Heart left ventricle (tissue), 16 donors: ENCODE data around the gene CD164L2. TPM values are rescaled to one million over a fixed set of nuclear protein-coding genes. Genes with fewer than 3 reads are reported as not detected.

Experiments used
- ATAC-seq, 4 donors: fragments of 200-7000 bp; cut with Tn5 transposase; one replicate each; pipeline ENCODE4 v1.9.1; 2020 to 2022; ENCODE audit warnings: moderate library complexity in 4 of 4, mild to moderate bottlenecking in 3 of 4, moderate number of reproducible peaks in 1 of 4
- DNase-seq, 5 donors: peaks; one replicate each; pipeline ENCODE4 v3.0.0-alpha.2; 2020
- H3K27ac ChIP-seq, 12 donors: fragments of 200-600 bp; sonication (generic) in 4 of 12; one replicate each; pipeline versions ENCODE4 v1.5.0 to v1.8.0; 2016 to 2022; ENCODE audit warnings: mild to moderate bottlenecking in 2 of 12
- H3K27me3 ChIP-seq, 9 donors: fragments of 200-600 bp; sonication (generic) in 2 of 9; one replicate each; pipeline versions ENCODE4 v1.5.1 to v1.8.0; 2016 to 2022; ENCODE audit warnings: mild to moderate bottlenecking in 3 of 9
- H3K36me3 ChIP-seq, 9 donors: fragments of 200-600 bp; sonication (generic) in 2 of 9; one replicate each; pipeline versions ENCODE4 v1.5.0 to v1.8.0; 2018 to 2022; ENCODE audit warnings: mild to moderate bottlenecking in 2 of 9
- H3K4me1 ChIP-seq, 12 donors: fragments of 200-600 bp; sonication (generic) in 4 of 12; one replicate each; pipeline versions ENCODE4 v1.5.0 to v1.8.0; 2016 to 2022; ENCODE audit warnings: mild to moderate bottlenecking in 3 of 12
- H3K4me3 ChIP-seq, 12 donors: fragments of 200-600 bp; sonication (generic) in 4 of 12; one replicate each; pipeline versions ENCODE4 v1.5.0 to v1.8.0; 2017 to 2022; ENCODE audit warnings: mild to moderate bottlenecking in 9 of 12, moderate library complexity in 4 of 12
- H3K9me3 ChIP-seq, 12 donors: fragments of 200-600 bp; sonication (generic) in 4 of 12; one replicate each; pipeline versions ENCODE4 v1.5.0 to v1.8.0; 2016 to 2022; ENCODE audit warnings: mild to moderate bottlenecking in 1 of 12
- POLR2A ChIP-seq, 2 donors: fragments of 450-650 bp; IDR thresholded peaks; one replicate each; pipeline ENCODE4 v1.6.1; 2017; ENCODE audit warnings: antibody characterized with exemption in 2 of 2, mild to moderate bottlenecking in 2 of 2, moderate library complexity in 2 of 2
- WGBS, 4 donors: extraction: QIAGEN DNeasy Blood & Tissue Kit in 2 of 4; methylation state at CpG; one replicate each; pipeline versions ENCODE4 v1.1.5 to v1.1.7; 2013 to 2018; 5-methylcytosine and 5-hydroxymethylcytosine counted together
- intact Hi-C, 10 donors: fragments of 100-400 bp; cut with DNase I; formaldehyde crosslinking; loops; one replicate each; pipeline versions ENCODE4 v1.11.1 to v1.14.2; 2022
- polyA plus RNA-seq, 2 donors: library from polyadenylated mRNA; stranded (reverse); fragments of 200-250 nt; gene quantifications; one replicate each; pipeline ENCODE4 v1.2.3, GENCODE V29; 2013
- total RNA-seq, 9 donors: library from RNA; depleted of rRNA in 2 of 9; stranded (reverse); fragments of >200 nt in 2 of 9; fragmentation: NEBNext Ultra II Directional in 3 of 9; extraction: Animal tissue kit (Norgen Biotek cat#: 25700) in 3 of 9; gene quantifications; one replicate each; pipeline versions ENCODE4 v1.1.0 to v1.2.4, GENCODE V29; 2016 to 2023
- TF ChIP-seq, protein P1 (sequence below), 12 donors: fragments of 200-600 bp; sonication (generic) in 4 of 12; IDR thresholded peaks; one replicate each; pipeline versions ENCODE4 v1.5.0 to v1.8.0; 2018 to 2022; ENCODE audit warnings: antibody characterized with exemption in 12 of 12, mild to moderate bottlenecking in 5 of 12
- donor health status: ischemic (EF 13 %, LVEDD 7.1; RV severe dilation, severe dysfunction).
- donor health status: healthy with polysubstance abuse.
- donor health status: DM: no; HTN: yes; CAD: no.
- donor health status: DM: no; HTN: no; CAD: no.
- donor health status: ischemic (EF 25% LVEDD 6.9; RV normal size, moderate dysfunction).
- donor health status: ischemic (EF 25% LVEDD 5.7; RV mildly dilated, moderate dysfunction).
- donor health status: healthy.
- donor health status: DM: yes; HTN: yes; CAD: no.
- donor health status: ischemic (EF 35%, LVEDD 5.7; RV mildly dilated, moderate dysfunction).
- donor health status: nonischemic (EF 11% LVEDD 7.7; RV severe dilation, severe dysfunction).
- donor health status: DM: yes; HTN: yes; CAD: no.
- donor health status: PGD.
- donor health status: ischemic (EF 29% LVEDD 5.4; RV normal size, mild dysfunction).
- donor health status: nonischemic (EF 23%, LVEDD 6.1; RV moderate dilation, normal function).

The CD164L2 gene
- total and polyA plus RNA-seq, 11 donors = not detected

DNA sequence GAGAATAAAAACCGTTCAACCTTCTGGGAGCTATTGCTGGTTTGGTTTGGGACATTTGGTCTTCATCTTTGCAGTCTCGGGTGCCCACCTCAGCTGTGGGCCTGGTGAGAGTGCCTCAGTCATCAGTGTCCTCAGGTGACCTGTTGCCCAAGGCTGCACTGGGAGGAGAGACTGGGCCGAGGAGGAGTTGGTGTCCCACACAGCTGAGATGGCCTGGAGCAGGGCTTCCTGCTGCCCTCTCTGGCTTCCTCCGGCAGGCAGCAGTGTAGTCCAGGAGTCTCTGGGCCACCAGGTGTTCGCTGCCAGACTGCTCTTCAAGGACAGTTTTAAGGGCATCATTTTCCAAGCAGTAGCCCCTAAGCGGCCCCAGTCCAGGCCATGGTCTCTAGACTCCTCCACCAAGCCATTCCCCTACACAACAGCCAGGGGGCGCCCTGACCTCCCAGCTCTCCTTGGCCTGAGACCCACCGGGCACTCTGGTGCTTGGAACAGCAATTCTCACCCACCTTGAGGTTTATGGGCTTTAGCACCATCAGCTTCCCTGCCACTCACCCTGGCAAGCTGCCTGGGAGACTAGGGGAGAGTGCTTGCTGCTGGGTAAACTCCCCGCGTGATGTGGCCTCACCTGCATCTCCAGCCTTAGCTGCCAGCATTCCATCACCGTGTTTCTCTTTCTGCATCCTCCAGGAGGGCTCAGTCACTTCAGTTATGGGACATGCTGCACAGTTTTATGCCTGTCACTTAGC lies 50.4 kb downstream of the CD164L2 start:
- WGBS, 4 donors = 66 to 70% (median 67%) methylated on average over 11 of the region's 11 CpGs
- Histone ChIP-seq H3K27ac (peak overlapping the region in 7 of 12 donors; percentile 27 to 62 (median 34)), H3K27me3 (no peaks in the 10 kb centered on the region), H3K4me1 (peaks cover 3 to 38% (median 18%) of the 10 kb centered on the region in 12 donors), H3K9me3 (no peaks in the 10 kb centered on the region), H3K36me3 (peaks cover 3 to 86% (median 64%) of the 10 kb centered on the region in 9 donors), H3K4me3 (no peak overlapping the region)
- DNase-seq (peak in 3 of 5 donors; percentile 49 to 75 (median 53)), ATAC-seq (peak; percentile 16 to 58 (median 54))
- intact Hi-C loops = loop anchor here in 1 of 10 donors (2.0 kb wide), 1 partner anchor 62 kb away; no protein-coding TSS in a partner anchor
- TF ChIP-seq, protein P1, sequence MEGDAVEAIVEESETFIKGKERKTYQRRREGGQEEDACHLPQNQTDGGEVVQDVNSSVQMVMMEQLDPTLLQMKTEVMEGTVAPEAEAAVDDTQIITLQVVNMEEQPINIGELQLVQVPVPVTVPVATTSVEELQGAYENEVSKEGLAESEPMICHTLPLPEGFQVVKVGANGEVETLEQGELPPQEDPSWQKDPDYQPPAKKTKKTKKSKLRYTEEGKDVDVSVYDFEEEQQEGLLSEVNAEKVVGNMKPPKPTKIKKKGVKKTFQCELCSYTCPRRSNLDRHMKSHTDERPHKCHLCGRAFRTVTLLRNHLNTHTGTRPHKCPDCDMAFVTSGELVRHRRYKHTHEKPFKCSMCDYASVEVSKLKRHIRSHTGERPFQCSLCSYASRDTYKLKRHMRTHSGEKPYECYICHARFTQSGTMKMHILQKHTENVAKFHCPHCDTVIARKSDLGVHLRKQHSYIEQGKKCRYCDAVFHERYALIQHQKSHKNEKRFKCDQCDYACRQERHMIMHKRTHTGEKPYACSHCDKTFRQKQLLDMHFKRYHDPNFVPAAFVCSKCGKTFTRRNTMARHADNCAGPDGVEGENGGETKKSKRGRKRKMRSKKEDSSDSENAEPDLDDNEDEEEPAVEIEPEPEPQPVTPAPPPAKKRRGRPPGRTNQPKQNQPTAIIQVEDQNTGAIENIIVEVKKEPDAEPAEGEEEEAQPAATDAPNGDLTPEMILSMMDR (IDR thresholded peaks at IDR 0.05) = peak; percentile 68 to 88 (median 79)
- TF ChIP-seq POLR2A (IDR thresholded peaks at IDR 0.05) = no peak

DNA sequence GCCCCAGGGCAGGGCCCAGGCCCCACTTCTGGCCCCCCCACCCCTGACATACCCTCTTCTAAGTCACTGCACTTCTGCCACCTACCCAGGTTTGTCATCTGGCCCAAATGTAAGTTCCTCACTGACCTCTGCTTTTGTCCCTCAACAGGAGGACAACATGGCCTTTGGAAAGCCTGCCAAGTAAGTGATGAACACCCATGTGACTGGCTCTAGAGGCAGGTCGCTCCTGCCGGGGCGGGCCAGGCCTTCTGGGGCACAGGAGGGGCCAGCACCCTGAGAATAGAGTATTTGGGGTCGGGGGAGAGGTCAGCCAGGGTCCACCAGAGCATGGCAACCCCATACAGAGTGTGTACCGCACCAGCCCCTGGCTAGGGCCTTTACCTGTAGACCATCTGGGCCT lies 51.2 kb downstream of the CD164L2 start:
- Histone ChIP-seq H3K27me3 (no peaks in the 10 kb centered on the region), H3K4me3 (no peak overlapping the region), H3K36me3 (peaks cover 3 to 94% (median 71%) of the 10 kb centered on the region in 9 donors), H3K4me1 (peaks cover 3 to 46% (median 25%) of the 10 kb centered on the region in 12 donors), H3K27ac (peak overlapping the region in 9 of 12 donors; percentile 27 to 62 (median 45)), H3K9me3 (no peaks in the 10 kb centered on the region)
- TF ChIP-seq, protein P1 (IDR thresholded peaks at IDR 0.05) = no peak
- no peak for TF ChIP-seq POLR2A (IDR thresholded peaks at IDR 0.05)
- peak; percentile 62 to 73 (median 64) for ATAC-seq
- 66 to 73% (median 69%) methylated on average over 5 of the region's 5 CpGs for WGBS, 4 donors
- intact Hi-C loops = loop anchor here in 1 of 10 donors (2.0 kb wide), 1 partner anchor 63 kb away; no protein-coding TSS in a partner anchor
- peak in 1 of 5 donors; percentile 52 for DNase-seq

DNA sequence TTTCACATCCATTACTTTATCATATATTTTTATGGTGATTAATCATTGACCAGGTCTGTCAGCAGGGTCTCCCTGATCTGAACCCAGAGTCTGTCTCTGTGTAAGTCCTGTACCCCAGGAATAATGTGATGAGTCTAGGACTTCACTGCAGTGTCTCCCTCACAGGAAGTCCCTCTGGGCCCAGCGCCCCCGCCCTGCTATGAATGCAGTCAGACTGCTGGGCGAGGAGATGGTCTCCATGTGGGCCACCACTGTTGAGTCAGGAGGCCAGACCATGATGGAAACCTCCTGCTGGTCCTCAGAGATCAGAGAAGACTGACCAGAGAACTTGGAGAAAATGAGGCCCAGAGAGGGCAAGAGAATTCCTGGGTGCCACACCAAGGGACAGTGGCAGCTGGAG lies 51.7 kb downstream of the CD164L2 start:
- no peak for ATAC-seq
- intact Hi-C loops = no loop called here
- no peak for DNase-seq
- H3K4me3 ChIP-seq = no peak overlapping the region
- peaks cover 3 to 51% (median 29%) of the 10 kb centered on the region in 12 donors for H3K4me1 ChIP-seq
- no peaks in the 10 kb centered on the region for H3K27me3 ChIP-seq
- peaks cover 3 to 94% (median 69%) of the 10 kb centered on the region in 9 donors for H3K36me3 ChIP-seq
- H3K27ac ChIP-seq = peak overlapping the region in 7 of 12 donors; percentile 31 to 62 (median 46)
- TF ChIP-seq, protein P1 (IDR thresholded peaks at IDR 0.05) = no peak
- no peak for TF ChIP-seq POLR2A (IDR thresholded peaks at IDR 0.05)
- no peaks in the 10 kb centered on the region for H3K9me3 ChIP-seq
- WGBS, 4 donors = 80 to 92% (median 89%) methylated on average over 1 to 3 of the region's 3 CpGs

DNA sequence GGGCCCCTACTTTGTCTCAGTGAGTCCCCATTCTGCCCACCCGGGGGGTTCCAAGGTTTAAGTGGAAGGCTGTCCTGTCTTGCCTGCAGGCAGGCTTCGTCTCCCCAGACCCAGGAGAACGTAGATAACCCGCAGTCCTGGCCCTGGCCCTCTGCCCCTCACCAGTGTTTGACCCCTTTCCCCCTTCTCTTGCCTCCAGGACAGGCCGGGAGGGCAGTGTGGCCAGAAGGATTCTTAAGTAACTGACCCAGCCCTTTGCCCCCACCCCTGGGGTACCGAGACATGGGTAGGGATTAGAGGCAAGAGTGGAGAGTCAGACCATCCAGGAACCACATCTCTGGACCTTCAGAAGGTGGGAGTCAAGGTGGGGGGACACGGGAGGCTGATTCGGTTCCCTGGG lies 52.3 kb downstream of the CD164L2 start:
- Histone ChIP-seq H3K36me3 (peaks cover 3 to 94% (median 69%) of the 10 kb centered on the region in 9 donors), H3K27ac (no peak overlapping the region), H3K27me3 (no peaks in the 10 kb centered on the region), H3K4me3 (no peak overlapping the region), H3K4me1 (peaks cover 3 to 58% (median 33%) of the 10 kb centered on the region in 12 donors), H3K9me3 (no peaks in the 10 kb centered on the region)
- intact Hi-C loops = no loop called here
- DNase-seq (no peak), ATAC-seq (no peak)
- no peak for TF ChIP-seq POLR2A (IDR thresholded peaks at IDR 0.05)
- TF ChIP-seq, protein P1 (IDR thresholded peaks at IDR 0.05) = no peak
- WGBS, 4 donors = 78 to 89% (median 86%) methylated on average over 8 of the region's 8 CpGs
